ENCODE measurements around the gene RPS19.

GRCh38 chr19:41888926-41889325 is 28.9 kb downstream of the RPS19 start:
- TF ChIP-seq EZH2 (IDR thresholded peaks at IDR 0.05; ENCODE audit: borderline replicate concordance, insufficient read depth, low read length, poor library complexity, severe bottlenecking) (no peak), POLR2AphosphoS5 (IDR thresholded peaks at IDR 0.05) (no peak)
